GM18520 (cell line): ENCODE results near the gene MARK2.

Experiments
- ATAC-seq: cut with Tn5 transposase; IDR thresholded peaks from one replicate; pipeline ENCODE4 v1.9.1; 2021; ENCODE audit not compliant: unreplicated experiment

Gene MARK2

GRCh38 chr11:63920126-63920938, 81.4 kb downstream of the MARK2 start:
- ATAC-seq, result no peak

GRCh38 chr11:63920939-63921417, 82.1 kb downstream of the MARK2 start:
- no peak for ATAC-seq

GRCh38 chr11:63922673-63923192, 83.8 kb downstream of the MARK2 start:
- ATAC-seq, result no peak

GRCh38 chr11:63923319-63923718, 84.4 kb downstream of the MARK2 start:
- no peak for ATAC-seq

- no peak for ATAC-seq
These were observed 90.7 kb downstream of the MARK2 start for GRCh38 chr11:63929616-63930015.

GRCh38 chr11:63931045-63931444, 92.1 kb downstream of the MARK2 start:
- no peak for ATAC-seq

GRCh38 chr11:63931876-63932275, 93.0 kb downstream of the MARK2 start:
- ATAC-seq, result no peak

- no peak for ATAC-seq
These were observed 94.5 kb downstream of the MARK2 start for GRCh38 chr11:63933459-63933858.

- peak; percentile 3 for ATAC-seq
These were observed 99.0 kb downstream of the MARK2 start for GRCh38 chr11:63937713-63938478.

- ATAC-seq, result peak; percentile 94
These were observed 99.8 kb downstream of the MARK2 start, which contains the start of gene NAA40 for GRCh38 chr11:63938479-63939396. TSS of gene NAA40 (plus strand) at chr11:63939002. CDS start at chr11:63939097, 95 bp downstream.

- ATAC-seq, result no peak
These were observed 100.5 kb downstream of the MARK2 start for GRCh38 chr11:63939397-63939891.

- no peak for ATAC-seq
These were observed 101.9 kb downstream of the MARK2 start for GRCh38 chr11:63940786-63941185.

- no peak for ATAC-seq
These were observed 103.0 kb downstream of the MARK2 start for GRCh38 chr11:63941901-63942300.

- no peak for ATAC-seq
These were observed 103.9 kb downstream of the MARK2 start for GRCh38 chr11:63942803-63943202.

- ATAC-seq, result no peak
These were observed 106.1 kb downstream of the MARK2 start for GRCh38 chr11:63944987-63945386.

GRCh38 chr11:63945477-63946163, 106.7 kb downstream of the MARK2 start:
- ATAC-seq, result no peak

GRCh38 chr11:63951779-63952536, 113.0 kb downstream of the MARK2 start:
- ATAC-seq, result no peak

- no peak for ATAC-seq
These were observed 113.7 kb downstream of the MARK2 start for GRCh38 chr11:63952570-63952969.

GRCh38 chr11:63958008-63958407, 119.1 kb downstream of the MARK2 start:
- no peak for ATAC-seq
